DOHH2 (cell line): ENCODE results near the gene SLX4IP.

Source experiments
- H3F3A ChIP-seq: fragments of 200-600 bp; sonication (generic), shearing (Covaris generic); 2 replicates; pipeline ENCODE4 v1.6.0; 2016; ENCODE audit warnings: antibody characterized with exemption, mild to moderate bottlenecking; ENCODE audit not compliant: control insufficient read depth, insufficient read depth
- H3K27ac ChIP-seq: fragments of 200-600 bp; sonication (generic); 2 replicates; pipeline ENCODE4 v1.5.1; 2014; ENCODE audit warnings: low read depth, mild to moderate bottlenecking, low read length, moderate library complexity
- H3K27me3 ChIP-seq: fragments of 200-600 bp; sonication (generic); 2 replicates; pipeline ENCODE4 v1.6.1; 2014; ENCODE audit warnings: mild to moderate bottlenecking, low read length, mixed read lengths; ENCODE audit not compliant: control insufficient read depth
- H3K36me3 ChIP-seq: fragments of 200-600 bp; sonication (generic); 2 replicates; pipeline ENCODE4 v1.6.1; 2014; ENCODE audit warnings: mild to moderate bottlenecking, low read length, moderate library complexity, mixed read lengths; ENCODE audit not compliant: control insufficient read depth
- H3K4me1 ChIP-seq: fragments of 200-600 bp; sonication (generic); 2 replicates; pipeline ENCODE4 v1.6.1; 2014; ENCODE audit warnings: mild to moderate bottlenecking, low read length, mixed read lengths; ENCODE audit not compliant: control insufficient read depth
- H3K4me2 ChIP-seq: fragments of 200-600 bp; sonication (generic); 2 replicates; pipeline ENCODE4 v1.6.0; 2014; ENCODE audit warnings: mild to moderate bottlenecking, low read length, moderate library complexity
- H3K4me3 ChIP-seq: fragments of 200-600 bp; sonication (generic); 2 replicates; pipeline ENCODE4 v1.5.1; 2014; ENCODE audit warnings: mild to moderate bottlenecking, low read length, mixed read lengths
- H3K79me2 ChIP-seq: fragments of 200-600 bp; sonication (generic); 2 replicates; pipeline ENCODE4 v1.6.1; 2014; ENCODE audit warnings: mild to moderate bottlenecking, low read length, mixed read lengths; ENCODE audit not compliant: control insufficient read depth
- H3K9me2 ChIP-seq: fragments of 200-600 bp; sonication (generic); replicated peaks from 2 replicates; pipeline ENCODE4 v1.6.1; 2014; ENCODE audit warnings: mild to moderate bottlenecking, low read length, mixed read lengths; ENCODE audit not compliant: control insufficient read depth
- H3K9me3 ChIP-seq: fragments of 200-600 bp; sonication (generic); 2 replicates; pipeline ENCODE4 v1.6.1; 2014; ENCODE audit warnings: antibody characterized with exemption, low read length, mixed read lengths; ENCODE audit not compliant: control insufficient read depth, insufficient read depth
- H4K20me1 ChIP-seq: fragments of 200-600 bp; sonication (generic); 2 replicates; pipeline ENCODE4 v1.6.0; 2014; ENCODE audit warnings: low read depth, mild to moderate bottlenecking, antibody characterized with exemption, low read length, moderate library complexity; ENCODE audit not compliant: control insufficient read depth, insufficient read depth
- EZH2phosphoT487 ChIP-seq: fragments of 200-600 bp; sonication (generic); IDR thresholded peaks from 2 replicates; pipeline ENCODE4 v1.6.1; 2017; ENCODE audit warnings: borderline replicate concordance, mild to moderate bottlenecking, antibody characterized with exemption, low read length, moderate library complexity, mixed read lengths
- TF ChIP-seq, protein P1 (sequence below): fragments of 200-600 bp; sonication (generic); IDR thresholded peaks from one replicate; pipeline ENCODE4 v1.5.1; 2014; ENCODE audit warnings: antibody characterized with exemption, mild to moderate bottlenecking, low read depth, low read length; ENCODE audit not compliant: poor library complexity, severe bottlenecking

Gene SLX4IP

DNA sequence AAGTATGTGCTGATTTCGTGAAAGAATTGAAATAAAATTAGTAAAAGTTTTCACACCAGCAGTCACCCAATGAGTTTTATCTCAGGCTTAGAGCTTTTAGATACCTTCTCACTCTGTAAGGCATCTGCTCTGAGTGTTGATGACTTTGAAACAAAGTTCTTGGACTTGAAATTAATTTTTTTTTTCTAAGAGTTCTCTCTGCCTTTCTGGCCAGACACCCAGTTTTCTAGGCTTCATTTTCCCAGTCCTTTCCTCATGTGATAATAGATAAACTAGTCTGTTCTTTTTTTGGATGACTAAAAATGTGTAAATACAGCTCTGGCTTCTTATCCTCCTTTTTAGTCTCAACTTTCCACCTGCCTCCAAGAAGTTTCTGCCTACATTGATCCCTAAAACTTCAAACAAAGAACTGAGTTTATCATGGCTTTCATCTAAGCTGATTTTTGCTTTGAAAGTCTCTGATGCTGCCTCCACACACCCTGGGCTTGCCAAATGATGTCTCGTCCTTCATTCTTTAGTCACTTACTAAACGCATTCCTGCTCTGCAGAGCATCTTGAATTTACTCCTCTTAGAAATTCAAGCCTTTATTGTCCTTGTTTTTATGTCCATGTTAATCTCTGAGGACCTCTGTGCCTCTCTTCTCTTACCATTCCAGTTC lies 32.7 kb downstream of the SLX4IP start:
- H3K27me3 ChIP-seq = no peaks in the 10 kb centered on the region
- no peaks in the 10 kb centered on the region for H3F3A ChIP-seq
- H3K79me2 ChIP-seq = peaks cover 20% of the 10 kb centered on the region
- 0 out of 2 replicates have a peak, but pooled peaks cover 6% of the 10 kb centered on the region for H4K20me1 ChIP-seq
- no peak overlapping the region for H3K27ac ChIP-seq
- H3K9me2 ChIP-seq = no peaks in the 10 kb centered on the region
- no peak overlapping the region for H3K4me3 ChIP-seq
- H3K4me2 ChIP-seq = no peak overlapping the region
- H3K36me3 ChIP-seq = peaks cover 10% of the 10 kb centered on the region; the same call in 1 of the 2 replicates
- peaks cover 7% of the 10 kb centered on the region for H3K4me1 ChIP-seq
- H3K9me3 ChIP-seq = no peaks in the 10 kb centered on the region
- TF ChIP-seq EZH2phosphoT487 = no peak
- TF ChIP-seq, protein P1, sequence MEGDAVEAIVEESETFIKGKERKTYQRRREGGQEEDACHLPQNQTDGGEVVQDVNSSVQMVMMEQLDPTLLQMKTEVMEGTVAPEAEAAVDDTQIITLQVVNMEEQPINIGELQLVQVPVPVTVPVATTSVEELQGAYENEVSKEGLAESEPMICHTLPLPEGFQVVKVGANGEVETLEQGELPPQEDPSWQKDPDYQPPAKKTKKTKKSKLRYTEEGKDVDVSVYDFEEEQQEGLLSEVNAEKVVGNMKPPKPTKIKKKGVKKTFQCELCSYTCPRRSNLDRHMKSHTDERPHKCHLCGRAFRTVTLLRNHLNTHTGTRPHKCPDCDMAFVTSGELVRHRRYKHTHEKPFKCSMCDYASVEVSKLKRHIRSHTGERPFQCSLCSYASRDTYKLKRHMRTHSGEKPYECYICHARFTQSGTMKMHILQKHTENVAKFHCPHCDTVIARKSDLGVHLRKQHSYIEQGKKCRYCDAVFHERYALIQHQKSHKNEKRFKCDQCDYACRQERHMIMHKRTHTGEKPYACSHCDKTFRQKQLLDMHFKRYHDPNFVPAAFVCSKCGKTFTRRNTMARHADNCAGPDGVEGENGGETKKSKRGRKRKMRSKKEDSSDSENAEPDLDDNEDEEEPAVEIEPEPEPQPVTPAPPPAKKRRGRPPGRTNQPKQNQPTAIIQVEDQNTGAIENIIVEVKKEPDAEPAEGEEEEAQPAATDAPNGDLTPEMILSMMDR = no peak

DNA sequence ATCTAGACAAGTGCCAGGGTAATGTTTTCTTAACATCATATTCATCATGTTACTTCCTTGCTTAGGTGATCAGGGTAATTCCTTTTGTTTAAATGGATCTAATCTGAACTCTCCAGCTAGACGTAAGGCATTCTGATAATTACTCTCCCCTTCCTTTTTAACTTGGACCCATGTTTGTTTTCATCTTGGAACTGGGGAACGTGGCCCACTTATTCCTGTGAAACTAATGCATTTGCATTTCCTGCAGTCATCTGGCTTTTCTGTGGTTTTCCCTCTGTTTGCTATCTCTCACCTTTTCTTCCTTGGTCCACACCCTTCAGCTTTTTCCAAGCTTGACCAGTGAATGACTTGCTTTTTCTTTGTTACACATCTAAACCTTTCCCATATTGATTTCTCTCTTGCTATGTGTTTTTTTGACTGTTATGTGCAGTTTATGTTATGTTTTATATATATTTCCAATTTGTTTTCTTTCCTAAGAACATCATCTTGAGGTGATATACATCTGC lies 33.3 kb downstream of the SLX4IP start:
- 0 out of 2 replicates have a peak, but pooled peaks cover 6% of the 10 kb centered on the region for H4K20me1 ChIP-seq
- no peaks in the 10 kb centered on the region for H3K9me3 ChIP-seq
- TF ChIP-seq, protein P1 = no peak
- TF ChIP-seq EZH2phosphoT487 = no peak
- H3K4me2 ChIP-seq = no peak overlapping the region
- peaks cover 10% of the 10 kb centered on the region; the same call in 1 of the 2 replicates for H3K36me3 ChIP-seq
- H3K4me1 ChIP-seq = peaks cover 7% of the 10 kb centered on the region
- no peaks in the 10 kb centered on the region for H3K27me3 ChIP-seq
- H3K27ac ChIP-seq = no peak overlapping the region
- H3K4me3 ChIP-seq = no peak overlapping the region
- H3K9me2 ChIP-seq = no peaks in the 10 kb centered on the region
- no peaks in the 10 kb centered on the region for H3F3A ChIP-seq
- H3K79me2 ChIP-seq = peaks cover 24% of the 10 kb centered on the region

DNA sequence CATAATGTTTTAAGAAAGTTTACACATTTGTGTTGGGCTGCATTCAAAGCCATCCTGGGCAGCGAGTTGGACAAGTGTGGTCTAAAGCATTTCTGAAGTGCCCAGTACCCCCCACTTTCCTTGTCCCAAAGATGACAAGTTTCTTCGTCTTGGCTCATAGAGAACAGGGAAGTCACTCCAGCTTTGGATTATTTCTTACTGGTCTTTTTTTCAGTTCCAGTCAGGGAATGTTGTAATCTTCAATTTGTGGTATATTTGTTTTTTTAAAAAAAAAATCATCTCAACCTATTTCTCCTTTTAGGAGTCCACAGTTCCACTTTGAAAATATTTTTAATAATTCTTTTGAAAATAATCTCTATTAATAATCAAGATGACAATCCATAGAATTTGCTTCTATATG lies 34.0 kb downstream of the SLX4IP start:
- Histone ChIP-seq H3K9me2 (no peaks in the 10 kb centered on the region), H3K4me3 (no peak overlapping the region), H3K36me3 (peaks cover 10% of the 10 kb centered on the region; the same call in 1 of the 2 replicates), H4K20me1 (0 out of 2 replicates have a peak, but pooled peaks cover 6% of the 10 kb centered on the region), H3F3A (no peaks in the 10 kb centered on the region), H3K4me1 (peaks cover 7% of the 10 kb centered on the region), H3K27ac (no peak overlapping the region), H3K9me3 (no peaks in the 10 kb centered on the region), H3K27me3 (no peaks in the 10 kb centered on the region), H3K4me2 (no peak overlapping the region), H3K79me2 (peaks cover 21% of the 10 kb centered on the region)
- TF ChIP-seq EZH2phosphoT487 = no peak
- TF ChIP-seq, protein P1 = no peak
